Activated CD4-positive, alpha-beta T cell treated with anti-CD3 and anti-CD28 coated beads for 4 hours (primary cell): ENCODE measurements around the gene ARHGEF17.
"Not testable (repeated sequence)": the region's sequence is repeated elsewhere in the genome, so short reads cannot be mapped to it uniquely, and the experiment has no call there.

Experiments
- DNase-seq, 2 donors: peaks; one replicate each; pipeline ENCODE4 v3.0.0-alpha.2; 2020

ARHGEF17 gene, protein sequence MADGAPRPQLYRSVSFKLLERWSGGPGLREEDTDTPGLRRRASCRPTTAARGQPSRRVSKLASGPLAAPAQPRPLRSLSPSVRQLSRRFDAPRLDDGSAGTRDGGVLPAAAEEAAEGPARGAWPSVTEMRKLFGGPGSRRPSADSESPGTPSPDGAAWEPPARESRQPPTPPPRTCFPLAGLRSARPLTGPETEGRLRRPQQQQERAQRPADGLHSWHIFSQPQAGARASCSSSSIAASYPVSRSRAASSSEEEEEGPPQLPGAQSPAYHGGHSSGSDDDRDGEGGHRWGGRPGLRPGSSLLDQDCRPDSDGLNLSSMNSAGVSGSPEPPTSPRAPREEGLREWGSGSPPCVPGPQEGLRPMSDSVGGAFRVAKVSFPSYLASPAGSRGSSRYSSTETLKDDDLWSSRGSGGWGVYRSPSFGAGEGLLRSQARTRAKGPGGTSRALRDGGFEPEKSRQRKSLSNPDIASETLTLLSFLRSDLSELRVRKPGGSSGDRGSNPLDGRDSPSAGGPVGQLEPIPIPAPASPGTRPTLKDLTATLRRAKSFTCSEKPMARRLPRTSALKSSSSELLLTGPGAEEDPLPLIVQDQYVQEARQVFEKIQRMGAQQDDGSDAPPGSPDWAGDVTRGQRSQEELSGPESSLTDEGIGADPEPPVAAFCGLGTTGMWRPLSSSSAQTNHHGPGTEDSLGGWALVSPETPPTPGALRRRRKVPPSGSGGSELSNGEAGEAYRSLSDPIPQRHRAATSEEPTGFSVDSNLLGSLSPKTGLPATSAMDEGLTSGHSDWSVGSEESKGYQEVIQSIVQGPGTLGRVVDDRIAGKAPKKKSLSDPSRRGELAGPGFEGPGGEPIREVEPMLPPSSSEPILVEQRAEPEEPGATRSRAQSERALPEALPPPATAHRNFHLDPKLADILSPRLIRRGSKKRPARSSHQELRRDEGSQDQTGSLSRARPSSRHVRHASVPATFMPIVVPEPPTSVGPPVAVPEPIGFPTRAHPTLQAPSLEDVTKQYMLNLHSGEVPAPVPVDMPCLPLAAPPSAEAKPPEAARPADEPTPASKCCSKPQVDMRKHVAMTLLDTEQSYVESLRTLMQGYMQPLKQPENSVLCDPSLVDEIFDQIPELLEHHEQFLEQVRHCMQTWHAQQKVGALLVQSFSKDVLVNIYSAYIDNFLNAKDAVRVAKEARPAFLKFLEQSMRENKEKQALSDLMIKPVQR (N-terminal part only)

GRCh38 chr11:73308003-73308960 is at the start of gene ARHGEF17:
Gene ARHGEF17 (plus strand): TSS chr11:73308276. CDS start chr11:73308639, 363 bp downstream.
- DNase-seq: peak; percentile 35 to 41

DNA sequence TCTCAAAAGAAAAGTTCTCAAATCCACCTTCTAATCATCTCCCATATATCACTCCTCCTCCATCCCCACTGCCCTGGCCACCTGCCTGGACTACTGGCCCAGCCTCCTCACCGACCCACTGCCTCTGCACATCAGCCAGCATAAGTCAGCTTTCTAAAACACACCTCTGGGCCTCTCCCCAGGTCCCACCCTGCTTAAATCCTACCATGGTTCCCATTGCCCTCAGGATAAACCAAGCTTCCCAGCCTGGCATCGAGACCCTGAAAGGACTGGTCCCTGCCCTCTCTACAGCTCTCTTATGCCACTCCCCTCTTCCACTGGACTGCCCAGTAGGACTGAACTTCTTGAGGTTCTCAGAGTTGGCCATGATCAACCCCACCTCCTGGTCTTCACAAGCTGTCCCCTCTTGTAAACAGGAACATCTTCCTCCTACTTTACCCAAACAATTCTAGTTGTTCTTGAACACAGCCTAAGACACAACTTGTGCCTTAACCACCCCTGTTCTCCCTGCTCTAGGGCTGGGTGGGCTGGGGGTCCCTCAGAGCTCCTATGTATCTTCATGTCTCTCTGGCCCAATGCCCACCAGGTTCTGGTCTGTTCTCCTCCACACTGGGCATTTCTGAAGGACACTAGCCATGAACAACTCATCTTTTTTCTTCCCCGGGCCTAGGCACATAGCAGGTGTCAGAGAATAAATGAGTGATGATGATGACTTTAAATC is 48.5 kb upstream of the ARHGEF17 start:
- no peak for DNase-seq

GRCh38 chr11:73260127-73260457 is 48.0 kb upstream of the ARHGEF17 start:
- DNase-seq: no peak

- DNase-seq: no peak
Measured at GRCh38 chr11:73262851-73263495, 45.1 kb upstream of the ARHGEF17 start.

DNA sequence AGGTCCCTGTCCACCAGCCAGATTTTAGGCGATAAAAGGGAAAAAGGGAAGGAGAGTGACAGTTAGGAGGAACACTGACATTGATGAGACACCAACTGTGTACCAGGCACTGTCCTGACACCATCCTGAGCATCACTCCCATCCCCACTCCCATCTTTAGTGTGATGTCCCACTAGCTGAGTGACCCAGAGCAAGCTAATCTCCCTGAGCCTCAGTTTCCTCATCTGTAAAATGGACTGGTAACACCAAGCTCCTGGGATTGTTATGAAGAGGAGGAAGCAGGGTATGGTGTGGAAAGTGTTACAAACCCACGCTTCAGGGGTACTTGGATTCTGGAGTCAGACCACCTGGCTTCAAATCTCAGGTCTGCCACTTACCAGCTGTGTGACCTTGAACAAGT is 44.4 kb upstream of the ARHGEF17 start:
- no peak for DNase-seq

DNA sequence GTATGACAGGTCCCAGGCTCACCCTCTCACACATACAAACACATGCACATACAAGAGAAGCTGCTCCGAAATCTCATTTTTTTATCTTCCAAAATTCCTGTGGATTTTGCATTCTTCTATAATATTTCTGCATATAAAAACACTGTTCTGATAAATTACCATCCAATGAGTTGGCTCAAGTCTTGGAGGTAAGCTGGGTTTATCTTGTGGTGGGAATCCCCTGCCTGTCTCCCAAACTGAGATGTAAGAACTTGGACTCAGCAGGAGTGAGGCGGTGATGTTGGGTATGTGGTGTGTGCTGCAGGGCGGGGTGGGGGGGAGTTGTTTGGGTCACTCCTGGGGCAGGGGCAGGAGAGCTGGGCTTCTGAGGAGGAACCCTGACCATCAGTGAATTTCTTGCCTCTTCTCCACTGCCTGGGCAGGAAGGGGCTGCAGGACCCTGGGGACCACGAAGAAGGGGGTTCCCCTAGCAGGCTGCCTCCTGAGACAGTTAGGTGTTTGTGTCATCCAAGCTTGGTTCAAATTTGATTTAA is 42.7 kb upstream of the ARHGEF17 start:
- no peak for DNase-seq

DNA sequence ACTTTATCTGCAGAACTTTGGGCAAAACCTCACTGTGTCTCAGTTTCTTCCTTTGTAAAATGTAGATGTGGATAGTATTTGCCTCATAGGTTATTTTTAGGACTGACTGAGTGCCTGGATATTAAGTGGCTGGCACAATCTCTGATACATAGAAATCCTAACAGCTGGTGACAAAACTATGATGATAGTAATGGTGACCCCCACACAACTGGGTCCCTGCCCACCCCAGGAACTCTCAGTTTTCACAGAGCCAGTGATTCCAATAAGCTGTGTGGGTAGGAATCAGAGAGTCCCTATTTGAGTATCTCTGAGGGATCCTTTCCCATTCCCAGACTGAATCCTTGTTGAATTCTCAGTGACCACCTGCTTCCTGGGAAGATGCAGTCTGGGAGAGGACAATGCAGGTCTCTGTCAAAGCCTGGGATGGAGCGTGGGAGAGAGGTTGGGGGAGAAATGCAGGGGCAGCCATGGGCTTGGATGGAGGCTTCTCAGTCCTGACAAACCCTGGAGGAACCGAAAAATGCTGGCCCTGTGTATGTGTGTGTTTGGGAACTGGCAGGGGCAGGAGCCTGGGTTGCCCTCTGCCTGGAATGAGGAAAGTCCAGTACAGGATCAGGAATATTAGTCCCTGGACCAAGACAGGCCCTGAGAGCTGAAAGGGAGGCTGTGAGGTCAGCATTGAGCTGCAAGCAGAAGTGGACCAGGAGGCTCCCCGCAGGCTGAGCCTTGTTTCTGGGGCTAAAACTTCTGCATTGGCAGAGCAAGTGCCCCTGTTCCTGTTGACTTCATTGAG is 42.0 kb upstream of the ARHGEF17 start:
- DNase-seq: no peak

DNA sequence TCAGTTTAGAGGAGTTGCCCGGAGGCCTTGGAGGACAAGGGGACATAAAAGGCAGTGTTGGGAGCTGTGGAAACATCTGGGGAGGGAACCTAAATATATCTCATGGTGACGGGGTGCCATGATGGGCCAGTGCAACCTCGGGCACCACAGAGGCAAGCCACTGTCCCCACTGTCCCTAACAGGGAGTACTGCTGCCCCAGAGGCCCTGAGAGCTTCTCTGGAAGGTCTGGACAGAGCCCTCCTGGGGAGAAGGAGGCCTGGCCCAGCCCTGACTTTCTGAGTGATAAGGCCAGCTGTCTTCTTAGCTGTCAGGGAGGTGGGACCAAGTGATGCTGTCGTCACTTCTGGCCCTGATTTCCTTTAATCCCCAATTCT is 41.4 kb upstream of the ARHGEF17 start:
- no peak for DNase-seq

GRCh38 chr11:73267122-73267846 is 40.8 kb upstream of the ARHGEF17 start:
- no peak for DNase-seq

- no peak for DNase-seq
Measured at GRCh38 chr11:73267906-73268540, 40.1 kb upstream of the ARHGEF17 start.

GRCh38 chr11:73268671-73269271 is 39.3 kb upstream of the ARHGEF17 start:
- no peak for DNase-seq

DNA sequence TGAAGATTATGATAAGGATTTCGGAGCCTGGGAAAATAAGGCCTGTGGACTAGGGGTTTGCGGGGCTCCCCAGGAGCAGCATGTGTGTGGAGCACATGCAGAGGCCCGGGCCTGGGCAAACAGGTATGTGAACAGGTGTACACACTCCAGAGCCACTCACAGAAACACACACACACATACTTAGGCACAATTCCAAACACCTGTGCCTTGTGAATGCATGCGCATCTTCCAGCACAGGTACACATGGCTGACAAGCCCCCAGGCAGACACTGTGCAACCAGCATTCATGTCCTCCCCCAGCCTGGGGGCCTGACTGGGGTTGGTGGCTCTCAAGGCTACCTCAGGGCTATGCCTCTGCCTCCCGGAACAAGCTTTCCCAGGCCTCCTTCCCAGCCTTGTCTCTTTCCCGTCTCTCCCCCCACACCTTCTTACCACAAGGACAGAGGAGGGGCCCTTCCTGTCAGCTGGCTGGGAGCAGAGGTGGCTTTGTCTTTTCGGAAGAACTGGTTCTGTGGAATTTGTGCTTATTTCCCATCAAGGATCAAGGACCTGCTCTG is 38.5 kb upstream of the ARHGEF17 start:
- DNase-seq: no peak

- no peak for DNase-seq
Measured at GRCh38 chr11:73270016-73270854, 37.8 kb upstream of the ARHGEF17 start.

GRCh38 chr11:73270855-73271477 is 37.1 kb upstream of the ARHGEF17 start:
- no peak for DNase-seq

GRCh38 chr11:73271478-73271865 is 36.6 kb upstream of the ARHGEF17 start:
- DNase-seq: not testable (repeated sequence)

DNA sequence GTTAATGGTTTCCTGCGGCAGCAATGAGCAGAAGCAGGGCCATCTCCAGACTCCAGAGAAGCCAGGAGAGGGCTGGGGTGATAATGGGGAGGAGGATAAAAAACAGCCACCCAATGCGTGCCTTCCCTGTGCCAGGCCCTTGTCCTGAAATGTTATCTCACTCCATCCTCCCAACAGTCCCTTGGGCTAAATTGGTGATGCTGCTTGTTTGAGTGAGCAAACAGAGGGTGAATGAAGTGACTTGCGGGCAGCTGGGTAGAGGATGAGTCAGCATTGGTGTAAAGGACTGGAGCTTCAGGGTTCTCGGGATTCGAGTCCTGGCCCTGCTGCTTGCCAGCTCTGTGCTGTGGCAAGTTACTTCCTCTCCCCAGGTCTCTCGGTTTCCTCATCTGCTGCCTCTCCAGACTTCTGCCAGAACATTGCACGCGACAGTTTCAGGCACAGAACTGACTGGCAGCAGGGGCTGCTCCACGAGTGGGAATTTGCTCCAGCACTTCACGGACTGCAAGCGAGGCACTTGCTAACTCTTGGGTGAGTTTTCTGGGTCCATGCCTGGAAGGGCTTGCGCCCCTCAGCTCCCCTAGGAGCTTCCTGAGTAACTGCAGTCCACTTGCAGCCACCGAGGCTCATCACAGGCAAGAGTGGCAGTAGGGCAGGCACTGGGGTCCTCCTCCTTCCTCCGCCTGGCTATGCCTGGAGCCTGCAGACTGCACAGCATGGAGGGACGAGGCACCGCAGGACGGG is 36.0 kb upstream of the ARHGEF17 start, which contains the start of gene P2RY6:
Gene P2RY6 (plus strand): TSS at position 403 of the 744 bp plus-strand sequence. CDS start 24,181 bp downstream, outside the sequence.
- no peak for DNase-seq
